GM12865 (cell line): ENCODE data around the gene GPC5.

Source experiments
- DNase-seq: peaks from one replicate; pipeline ENCODE4 v3.0.0; 2010; ENCODE audit warnings: low read depth
- H3K4me3 ChIP-seq: 2 replicates; pipeline ENCODE4 v1.5.1; 2011; ENCODE audit warnings: mild to moderate bottlenecking, low read depth, low read length, control low read depth
- CTCF ChIP-seq: IDR thresholded peaks from 2 replicates; pipeline ENCODE4 v1.5.1; 2011; ENCODE audit warnings: low read length, control low read depth, low read depth, inconsistent platforms; ENCODE audit not compliant: insufficient read depth; ENCODE audit errors: missing control alignments

The GPC5 gene

GRCh38 chr13:92649140-92649813, 1250.9 kb downstream of the GPC5 start:
- no peak overlapping the region for H3K4me3 ChIP-seq
- DNase-seq = no peak
- no peak for TF ChIP-seq CTCF

DNA sequence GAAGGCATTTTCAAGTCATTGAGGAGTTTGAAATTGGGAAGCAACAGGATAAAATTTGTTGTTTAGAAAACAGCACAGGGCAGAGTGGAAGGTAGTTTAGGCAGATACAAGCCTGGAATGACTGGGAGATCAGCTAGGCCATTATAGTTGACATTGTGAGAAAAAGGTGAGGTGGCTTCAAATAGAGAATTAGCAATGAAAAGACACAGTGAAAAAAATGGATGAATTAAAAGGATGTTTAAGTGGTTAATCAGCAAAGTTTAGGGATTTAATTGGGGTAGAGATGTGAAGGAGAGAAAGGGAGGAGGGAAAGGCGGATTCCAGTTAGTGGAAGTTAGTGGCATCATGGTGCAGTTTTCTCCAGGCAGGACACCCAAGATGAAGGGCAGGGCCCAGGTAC, 1257.7 kb downstream of the GPC5 start:
- no peak overlapping the region for H3K4me3 ChIP-seq
- no peak for TF ChIP-seq CTCF
- no peak for DNase-seq

DNA sequence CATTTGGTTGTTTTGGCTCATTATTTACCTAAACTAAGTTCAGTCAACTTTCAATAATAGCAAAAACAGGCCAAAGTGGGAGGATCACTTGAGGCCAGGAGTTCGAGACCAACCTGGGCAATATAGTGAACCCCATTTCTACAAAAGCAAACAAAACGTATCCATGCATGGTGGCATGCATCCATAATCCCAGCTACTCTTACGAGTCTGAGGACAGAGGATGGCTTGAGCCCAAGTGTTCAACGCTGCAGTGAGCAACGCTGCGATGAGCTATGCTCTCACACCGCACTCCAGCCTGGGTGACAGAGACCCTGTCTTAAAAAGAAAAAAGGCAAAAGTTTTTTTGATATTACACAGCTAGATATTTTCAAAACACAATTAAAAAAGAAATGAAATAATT, 1258.2 kb downstream of the GPC5 start:
- H3K4me3 ChIP-seq = no peak overlapping the region
- no peak for DNase-seq
- no peak for TF ChIP-seq CTCF

DNA sequence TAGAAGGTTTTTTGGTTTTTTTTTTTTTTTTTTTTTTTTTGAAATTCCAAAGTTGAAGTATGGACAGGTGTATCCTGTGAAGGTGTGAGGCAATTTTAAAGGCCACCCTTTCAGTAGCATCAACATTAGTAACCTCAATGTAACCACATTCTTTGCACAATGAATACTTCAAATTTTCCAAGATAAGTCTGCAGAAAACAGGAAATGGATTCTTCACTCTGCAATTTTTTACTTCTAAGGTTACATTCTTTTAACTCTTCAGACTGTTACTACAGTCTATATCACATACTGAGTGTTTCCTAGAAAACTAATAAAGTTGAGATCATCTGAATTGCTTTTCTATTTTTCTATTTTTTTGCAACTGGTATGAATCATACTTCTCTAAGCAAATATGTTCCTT, 1259.1 kb downstream of the GPC5 start:
- no peak for TF ChIP-seq CTCF
- H3K4me3 ChIP-seq = no peak overlapping the region
- DNase-seq = no peak

GRCh38 chr13:92658293-92658692, 1259.9 kb downstream of the GPC5 start:
- TF ChIP-seq CTCF = no peak
- DNase-seq = no peak
- H3K4me3 ChIP-seq = no peak overlapping the region

DNA sequence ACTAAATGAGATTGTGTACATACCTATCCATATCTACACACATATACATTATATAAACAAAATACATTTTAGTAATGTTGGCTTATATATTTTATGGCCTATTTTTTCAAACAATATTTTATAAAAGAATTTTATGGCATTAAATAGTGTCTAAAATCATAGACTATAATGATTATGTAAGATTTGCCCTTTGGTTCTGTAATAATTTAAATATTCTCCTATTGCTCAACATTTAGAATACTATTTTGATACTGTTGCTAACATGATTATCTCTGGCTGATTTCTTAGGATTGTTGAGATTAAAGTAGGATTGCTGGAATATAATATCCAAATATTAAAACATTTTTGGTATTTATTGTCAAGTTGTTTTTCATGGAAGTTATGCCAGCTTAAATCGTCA, 1263.0 kb downstream of the GPC5 start:
- no peak overlapping the region for H3K4me3 ChIP-seq
- no peak for DNase-seq
- no peak for TF ChIP-seq CTCF

DNA sequence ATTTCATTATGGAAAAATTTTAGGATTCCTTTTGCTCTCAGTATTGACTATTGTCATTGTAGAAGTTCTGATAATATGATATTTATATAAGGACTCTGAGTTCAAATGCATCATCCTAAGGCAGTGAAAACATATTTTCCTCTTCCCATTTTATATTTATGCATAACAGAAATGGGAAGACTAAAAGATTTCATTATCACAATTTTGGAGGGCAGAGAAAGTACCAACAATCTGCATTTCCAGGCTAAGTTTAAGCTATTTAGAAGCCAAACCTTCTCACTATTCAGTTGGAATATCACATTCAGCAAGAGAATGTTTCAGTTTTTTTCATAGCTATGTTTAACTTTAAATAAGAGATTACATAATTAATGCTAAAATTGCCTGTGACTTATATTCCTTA, 1269.7 kb downstream of the GPC5 start:
- no peak for DNase-seq
- H3K4me3 ChIP-seq = no peak overlapping the region
- no peak for TF ChIP-seq CTCF
